Erythroblast (primary cell): ENCODE measurements around the gene RPS6KA2.

ENCODE experiments used
- GATA1 ChIP-seq: IDR thresholded peaks from 2 replicates; pipeline ENCODE4 v1.6.1; 2011; ENCODE audit warnings: low read depth, mild to moderate bottlenecking, control low read depth, low read length, moderate library complexity
- POLR2A ChIP-seq: IDR thresholded peaks from 2 replicates; pipeline ENCODE4 v1.6.1; 2011; ENCODE audit warnings: mild to moderate bottlenecking, low read length

GRCh38 chr6:166478782-166479592 is 148.1 kb downstream of the RPS6KA2 start:
- TF ChIP-seq POLR2A (no peak), GATA1 (no peak)
